Suppressor macrophage treated with lipopolysaccharide for 1 hour (primary cell): ENCODE data around the gene ZBTB7C.

Source experiments
- DNase-seq, 3 donors: peaks; one replicate each; pipeline ENCODE4 v3.0.0-alpha.2; 2020 to 2022

Gene ZBTB7C

GRCh38 chr18:48352051-48352755 lies 57.0 kb downstream of the ZBTB7C start:
- no peak for DNase-seq

GRCh38 chr18:48351216-48352050 lies 57.8 kb downstream of the ZBTB7C start:
- DNase-seq, result no peak

- DNase-seq, result no peak
These were observed 60.4 kb downstream of the ZBTB7C start for GRCh38 chr18:48348739-48349138.

- no peak for DNase-seq
These were observed 61.3 kb downstream of the ZBTB7C start for GRCh38 chr18:48347756-48348326.

- DNase-seq, result peak; percentile 28 to 52 (median 44)
These were observed 63.6 kb downstream of the ZBTB7C start for GRCh38 chr18:48345596-48345995.

GRCh38 chr18:48342581-48342980 lies 66.6 kb downstream of the ZBTB7C start:
- DNase-seq, result no peak

GRCh38 chr18:48342125-48342524 lies 67.1 kb downstream of the ZBTB7C start:
- DNase-seq, result no peak

GRCh38 chr18:48340560-48340959 lies 68.6 kb downstream of the ZBTB7C start:
- no peak for DNase-seq

- DNase-seq, result no peak
These were observed 69.5 kb downstream of the ZBTB7C start for GRCh38 chr18:48339692-48340091.

GRCh38 chr18:48338915-48339314 lies 70.3 kb downstream of the ZBTB7C start:
- DNase-seq, result no peak

GRCh38 chr18:48337053-48337452 lies 72.1 kb downstream of the ZBTB7C start:
- no peak for DNase-seq

GRCh38 chr18:48336332-48336731 lies 72.9 kb downstream of the ZBTB7C start:
- no peak for DNase-seq

- DNase-seq, result no peak
These were observed 73.4 kb downstream of the ZBTB7C start for GRCh38 chr18:48335829-48336228.

- no peak for DNase-seq
These were observed 74.3 kb downstream of the ZBTB7C start for GRCh38 chr18:48334845-48335244.

GRCh38 chr18:48333563-48333962 lies 75.6 kb downstream of the ZBTB7C start:
- DNase-seq, result no peak

GRCh38 chr18:48330016-48330991 lies 78.9 kb downstream of the ZBTB7C start:
- DNase-seq, result peak; percentile 76 to 89 (median 77)

- DNase-seq, result no peak
These were observed 80.5 kb downstream of the ZBTB7C start for GRCh38 chr18:48328473-48329210.

GRCh38 chr18:48326901-48327675 lies 82.1 kb downstream of the ZBTB7C start:
- peak; percentile 64 to 76 (median 64) for DNase-seq

- no peak for DNase-seq
These were observed 84.0 kb downstream of the ZBTB7C start for GRCh38 chr18:48325115-48325665.

- DNase-seq, result no peak
These were observed 84.5 kb downstream of the ZBTB7C start for GRCh38 chr18:48324651-48325050.

GRCh38 chr18:48323151-48323550 lies 86.0 kb downstream of the ZBTB7C start:
- DNase-seq, result no peak
